DOHH2 (cell line): ENCODE results near the gene PLCL1.

Experiments used
- H3F3A ChIP-seq: fragments of 200-600 bp; sonication (generic), shearing (Covaris generic); 2 replicates; pipeline ENCODE4 v1.6.0; 2016; ENCODE audit warnings: antibody characterized with exemption, mild to moderate bottlenecking; ENCODE audit not compliant: control insufficient read depth, insufficient read depth
- H3K27ac ChIP-seq: fragments of 200-600 bp; sonication (generic); 2 replicates; pipeline ENCODE4 v1.5.1; 2014; ENCODE audit warnings: low read depth, mild to moderate bottlenecking, low read length, moderate library complexity
- H3K27me3 ChIP-seq: fragments of 200-600 bp; sonication (generic); 2 replicates; pipeline ENCODE4 v1.6.1; 2014; ENCODE audit warnings: mild to moderate bottlenecking, low read length, mixed read lengths; ENCODE audit not compliant: control insufficient read depth
- H3K36me3 ChIP-seq: fragments of 200-600 bp; sonication (generic); 2 replicates; pipeline ENCODE4 v1.6.1; 2014; ENCODE audit warnings: mild to moderate bottlenecking, low read length, moderate library complexity, mixed read lengths; ENCODE audit not compliant: control insufficient read depth
- H3K4me1 ChIP-seq: fragments of 200-600 bp; sonication (generic); 2 replicates; pipeline ENCODE4 v1.6.1; 2014; ENCODE audit warnings: mild to moderate bottlenecking, low read length, mixed read lengths; ENCODE audit not compliant: control insufficient read depth
- H3K4me2 ChIP-seq: fragments of 200-600 bp; sonication (generic); 2 replicates; pipeline ENCODE4 v1.6.0; 2014; ENCODE audit warnings: mild to moderate bottlenecking, low read length, moderate library complexity
- H3K4me3 ChIP-seq: fragments of 200-600 bp; sonication (generic); 2 replicates; pipeline ENCODE4 v1.5.1; 2014; ENCODE audit warnings: mild to moderate bottlenecking, low read length, mixed read lengths
- H3K79me2 ChIP-seq: fragments of 200-600 bp; sonication (generic); 2 replicates; pipeline ENCODE4 v1.6.1; 2014; ENCODE audit warnings: mild to moderate bottlenecking, low read length, mixed read lengths; ENCODE audit not compliant: control insufficient read depth
- H3K9me2 ChIP-seq: fragments of 200-600 bp; sonication (generic); replicated peaks from 2 replicates; pipeline ENCODE4 v1.6.1; 2014; ENCODE audit warnings: mild to moderate bottlenecking, low read length, mixed read lengths; ENCODE audit not compliant: control insufficient read depth
- H3K9me3 ChIP-seq: fragments of 200-600 bp; sonication (generic); 2 replicates; pipeline ENCODE4 v1.6.1; 2014; ENCODE audit warnings: antibody characterized with exemption, low read length, mixed read lengths; ENCODE audit not compliant: control insufficient read depth, insufficient read depth
- H4K20me1 ChIP-seq: fragments of 200-600 bp; sonication (generic); 2 replicates; pipeline ENCODE4 v1.6.0; 2014; ENCODE audit warnings: low read depth, mild to moderate bottlenecking, antibody characterized with exemption, low read length, moderate library complexity; ENCODE audit not compliant: control insufficient read depth, insufficient read depth
- CTCF ChIP-seq: fragments of 200-600 bp; sonication (generic); IDR thresholded peaks from one replicate; pipeline ENCODE4 v1.5.1; 2014; ENCODE audit warnings: antibody characterized with exemption, mild to moderate bottlenecking, low read depth, low read length; ENCODE audit not compliant: poor library complexity, severe bottlenecking
- EZH2phosphoT487 ChIP-seq: fragments of 200-600 bp; sonication (generic); IDR thresholded peaks from 2 replicates; pipeline ENCODE4 v1.6.1; 2017; ENCODE audit warnings: borderline replicate concordance, mild to moderate bottlenecking, antibody characterized with exemption, low read length, moderate library complexity, mixed read lengths

Gene PLCL1

DNA sequence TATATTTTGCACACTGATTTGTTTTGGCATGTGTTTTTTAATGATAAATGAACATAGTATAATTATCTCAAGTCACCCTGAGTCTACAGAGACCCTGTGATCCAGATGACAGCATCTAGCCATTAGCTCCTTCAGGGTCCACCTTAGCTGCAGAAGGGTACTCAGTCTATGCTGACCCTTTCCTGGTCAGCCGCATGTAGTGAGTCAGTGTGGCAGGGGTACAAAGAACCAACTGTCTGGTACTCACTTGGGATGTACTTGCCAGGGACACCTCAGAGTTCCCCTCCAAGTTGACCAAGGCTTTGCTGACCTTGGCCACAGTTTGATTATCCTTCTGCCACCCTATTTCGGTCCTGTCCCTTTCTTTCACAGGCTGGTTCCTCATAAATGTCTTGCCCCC is 369.5 kb downstream of the PLCL1 start:
- no peaks in the 10 kb centered on the region for H3K4me1 ChIP-seq
- H3K27ac ChIP-seq = no peak overlapping the region
- no peaks in the 10 kb centered on the region for H3K36me3 ChIP-seq
- H3K9me3 ChIP-seq = no peaks in the 10 kb centered on the region
- no peak overlapping the region for H3K4me2 ChIP-seq
- H3K9me2 ChIP-seq = no peaks in the 10 kb centered on the region
- TF ChIP-seq CTCF (no peak), EZH2phosphoT487 (no peak)
- H3F3A ChIP-seq = no peaks in the 10 kb centered on the region
- no peaks in the 10 kb centered on the region for H3K27me3 ChIP-seq
- H3K4me3 ChIP-seq = no peak overlapping the region
- no peaks in the 10 kb centered on the region for H4K20me1 ChIP-seq
- no peaks in the 10 kb centered on the region for H3K79me2 ChIP-seq

DNA sequence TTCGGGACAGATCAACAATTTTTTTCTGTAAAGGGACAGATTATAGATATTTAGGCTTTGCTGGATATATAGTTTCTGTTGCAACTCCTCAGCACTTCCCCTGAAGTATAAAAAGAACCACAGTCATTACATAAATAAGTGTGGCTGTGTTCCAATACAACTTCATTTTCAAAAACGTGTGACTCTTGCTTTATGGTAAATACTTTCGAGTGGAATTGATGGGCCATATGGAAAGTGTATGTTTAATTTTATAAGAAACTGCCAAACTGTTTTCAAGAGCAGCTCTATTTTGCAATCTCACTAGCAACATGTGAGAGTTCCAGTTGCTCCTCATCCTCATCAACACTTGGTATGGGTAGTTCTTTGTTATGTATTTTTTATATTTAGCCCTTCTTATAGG is 370.9 kb downstream of the PLCL1 start:
- Histone ChIP-seq H3K27me3 (no peaks in the 10 kb centered on the region), H3K4me1 (no peaks in the 10 kb centered on the region), H3K4me3 (no peak overlapping the region), H3K36me3 (no peaks in the 10 kb centered on the region), H3K27ac (no peak overlapping the region), H3F3A (no peaks in the 10 kb centered on the region), H3K9me2 (no peaks in the 10 kb centered on the region), H3K79me2 (no peaks in the 10 kb centered on the region), H3K4me2 (no peak overlapping the region), H3K9me3 (no peaks in the 10 kb centered on the region), H4K20me1 (no peaks in the 10 kb centered on the region)
- TF ChIP-seq CTCF (no peak), EZH2phosphoT487 (no peak)

GRCh38 chr2:198177040-198177439 is 372.6 kb downstream of the PLCL1 start:
- H3K4me3 ChIP-seq = no peak overlapping the region
- no peak overlapping the region for H3K27ac ChIP-seq
- H3F3A ChIP-seq = no peaks in the 10 kb centered on the region
- no peak overlapping the region for H3K4me2 ChIP-seq
- no peaks in the 10 kb centered on the region for H3K9me2 ChIP-seq
- H3K79me2 ChIP-seq = no peaks in the 10 kb centered on the region
- H4K20me1 ChIP-seq = no peaks in the 10 kb centered on the region
- no peaks in the 10 kb centered on the region for H3K27me3 ChIP-seq
- no peaks in the 10 kb centered on the region for H3K36me3 ChIP-seq
- no peaks in the 10 kb centered on the region for H3K9me3 ChIP-seq
- H3K4me1 ChIP-seq = no peaks in the 10 kb centered on the region
- TF ChIP-seq EZH2phosphoT487 (no peak), CTCF (no peak)

DNA sequence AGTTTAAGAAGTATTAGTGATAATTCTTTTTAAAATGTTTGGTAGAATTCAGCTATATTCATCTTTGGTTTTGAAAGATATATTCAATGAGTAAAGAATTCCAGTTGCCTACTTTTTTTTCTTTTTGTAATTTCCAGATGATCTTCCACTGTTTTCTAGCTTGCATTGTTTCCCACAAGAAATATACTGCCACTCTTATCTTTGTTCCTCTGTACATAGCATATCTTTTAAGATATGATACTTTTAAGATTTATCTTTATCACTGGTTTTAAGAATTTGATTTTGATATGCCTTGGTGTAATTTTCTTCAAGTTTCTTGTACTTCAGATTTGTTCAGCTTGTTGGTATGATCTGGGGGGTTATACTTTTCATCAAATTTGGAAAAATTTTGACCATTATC is 374.4 kb downstream of the PLCL1 start:
- H3K79me2 ChIP-seq = no peaks in the 10 kb centered on the region
- no peaks in the 10 kb centered on the region for H3K9me3 ChIP-seq
- no peak overlapping the region for H3K4me2 ChIP-seq
- TF ChIP-seq CTCF (no peak), EZH2phosphoT487 (no peak)
- H3K27ac ChIP-seq = no peak overlapping the region
- H3K27me3 ChIP-seq = no peaks in the 10 kb centered on the region
- H3F3A ChIP-seq = no peaks in the 10 kb centered on the region
- no peak overlapping the region for H3K4me3 ChIP-seq
- no peaks in the 10 kb centered on the region for H3K4me1 ChIP-seq
- H4K20me1 ChIP-seq = no peaks in the 10 kb centered on the region
- H3K9me2 ChIP-seq = no peaks in the 10 kb centered on the region
- H3K36me3 ChIP-seq = no peaks in the 10 kb centered on the region
